ENCODE measurements around the gene ITGA7. TPM values are rescaled to one million over a fixed set of nuclear protein-coding genes. Genes with fewer than 3 reads are reported as not detected.

Gene ITGA7
- polyA plus RNA-seq, 4 donors = 24.3 to 41.0 (median 29.2) TPM

DNA sequence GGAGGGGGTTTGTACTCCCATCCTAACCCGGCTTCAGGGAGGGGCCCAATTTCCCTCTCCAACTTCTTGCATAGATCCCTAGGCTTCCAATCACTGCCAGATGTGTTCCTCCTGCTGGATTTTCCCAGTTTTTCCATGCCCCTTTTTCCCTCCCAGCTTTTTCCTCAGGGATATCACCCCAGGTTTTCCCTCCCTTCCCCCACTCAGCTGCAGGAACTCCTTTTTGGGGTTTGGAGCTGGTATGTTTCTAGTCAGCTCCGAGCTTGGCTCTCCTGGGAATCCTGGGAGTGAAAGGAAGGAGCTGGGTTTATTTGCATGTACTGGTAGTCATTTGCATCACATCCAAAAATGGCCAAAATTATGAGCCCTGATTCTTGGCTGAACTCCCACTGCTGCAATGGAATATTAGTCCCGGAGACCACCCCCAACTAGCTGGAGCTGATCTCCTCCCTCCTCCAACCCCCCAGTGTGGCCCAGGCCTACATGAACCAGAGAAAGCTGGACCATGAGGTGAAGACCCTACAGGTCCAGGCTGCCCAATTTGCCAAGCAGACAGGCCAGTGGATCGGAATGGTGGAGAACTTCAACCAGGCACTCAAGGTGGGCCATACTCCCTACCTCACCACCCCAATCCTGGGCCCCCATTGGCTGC, 11.0 kb upstream of the ITGA7 start:
- no peak for DNase-seq (ENCODE audit: low read depth in 4 of 4, low spot score in 3 of 4)

DNA sequence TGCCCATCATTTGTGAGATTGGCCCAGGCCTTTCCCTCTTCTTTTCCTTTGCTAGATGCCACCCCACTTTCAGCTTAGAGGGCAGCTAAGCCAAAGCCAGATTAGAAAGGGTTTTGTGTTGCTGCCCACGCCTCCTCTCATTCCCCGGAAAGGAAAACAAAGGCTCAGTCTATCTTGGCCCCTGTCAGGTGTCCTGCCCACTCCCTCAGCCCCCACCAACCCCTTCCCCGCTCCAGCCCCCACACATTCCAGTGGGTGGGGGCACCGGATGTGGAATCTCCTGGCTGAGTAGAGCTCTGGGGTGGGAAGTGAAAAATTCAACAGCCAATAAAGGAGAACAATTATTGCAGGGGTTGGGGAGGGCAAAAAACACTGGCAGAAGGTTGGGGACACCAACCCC, 10.3 kb upstream of the ITGA7 start:
- no peak for DNase-seq (ENCODE audit: low read depth in 4 of 4, low spot score in 3 of 4)

DNA sequence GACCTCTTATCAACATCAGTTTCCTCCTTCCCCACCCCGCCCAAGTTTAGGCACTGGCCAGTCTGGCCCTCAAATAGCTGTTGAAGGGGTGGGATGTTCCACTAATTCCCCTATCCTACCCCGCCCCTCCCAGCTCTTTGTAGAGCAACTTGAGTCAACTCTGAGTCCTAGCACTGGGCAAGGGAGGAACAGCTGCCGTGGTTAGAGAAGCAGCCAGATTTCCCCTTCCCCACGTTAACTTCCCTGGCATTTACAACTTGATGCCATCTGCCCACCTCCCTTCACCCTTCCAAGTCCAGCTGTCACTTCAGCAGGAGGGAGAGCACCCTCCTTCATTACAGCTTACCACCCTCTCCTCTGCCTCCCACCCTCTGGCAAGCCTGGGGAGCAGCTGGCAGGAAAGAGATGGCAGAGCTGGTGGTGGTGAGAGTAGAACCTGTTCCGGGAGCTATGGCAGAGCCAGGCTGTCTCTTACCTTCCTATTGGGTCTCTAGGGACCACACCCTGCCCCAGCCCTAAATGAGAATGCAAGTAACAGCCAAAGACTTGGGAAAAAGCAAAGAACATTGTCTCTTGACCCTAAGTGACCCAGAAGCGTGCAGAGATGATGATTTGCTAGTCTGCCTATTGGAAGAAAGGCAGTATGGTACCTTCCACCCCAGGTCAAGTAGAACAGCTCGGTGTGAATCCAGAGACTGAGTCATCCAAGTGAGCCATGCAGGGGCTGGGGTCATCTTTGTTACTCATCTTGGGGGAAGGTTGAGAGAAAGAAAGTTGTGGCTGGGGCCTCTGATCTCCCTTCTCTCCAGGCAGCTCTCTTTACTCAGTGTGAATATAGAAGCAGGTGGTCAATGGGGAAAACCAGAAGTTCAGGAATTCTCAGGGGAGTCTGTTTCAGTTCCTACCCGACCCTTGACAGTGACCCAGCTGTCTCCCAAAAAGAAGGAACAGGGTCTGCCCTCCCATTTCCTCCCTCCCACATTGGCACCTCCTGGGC, 9.6 kb upstream of the ITGA7 start:
- DNase-seq (ENCODE audit: low read depth in 4 of 4, low spot score in 3 of 4) = no peak

DNA sequence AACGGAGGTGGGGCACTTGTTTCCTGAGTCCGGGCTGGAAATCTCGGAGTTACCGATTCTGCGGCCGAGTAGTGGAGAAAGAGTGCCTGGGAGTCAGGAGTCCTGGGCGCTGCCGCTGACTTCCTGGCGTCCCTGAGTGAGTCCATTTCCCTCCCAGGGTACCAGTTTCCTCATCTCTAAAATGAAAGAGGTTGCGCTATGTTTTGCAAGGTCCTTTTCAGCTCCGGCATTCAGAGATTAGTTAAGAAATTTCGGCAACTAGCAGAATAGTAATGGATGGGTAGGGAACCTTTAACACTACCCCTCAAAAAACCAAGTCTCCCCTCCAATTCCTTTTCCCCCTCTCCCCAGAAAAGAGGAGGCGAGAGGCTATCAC, 8.9 kb upstream of the ITGA7 start:
- no peak for DNase-seq (ENCODE audit: low read depth in 4 of 4, low spot score in 3 of 4)

DNA sequence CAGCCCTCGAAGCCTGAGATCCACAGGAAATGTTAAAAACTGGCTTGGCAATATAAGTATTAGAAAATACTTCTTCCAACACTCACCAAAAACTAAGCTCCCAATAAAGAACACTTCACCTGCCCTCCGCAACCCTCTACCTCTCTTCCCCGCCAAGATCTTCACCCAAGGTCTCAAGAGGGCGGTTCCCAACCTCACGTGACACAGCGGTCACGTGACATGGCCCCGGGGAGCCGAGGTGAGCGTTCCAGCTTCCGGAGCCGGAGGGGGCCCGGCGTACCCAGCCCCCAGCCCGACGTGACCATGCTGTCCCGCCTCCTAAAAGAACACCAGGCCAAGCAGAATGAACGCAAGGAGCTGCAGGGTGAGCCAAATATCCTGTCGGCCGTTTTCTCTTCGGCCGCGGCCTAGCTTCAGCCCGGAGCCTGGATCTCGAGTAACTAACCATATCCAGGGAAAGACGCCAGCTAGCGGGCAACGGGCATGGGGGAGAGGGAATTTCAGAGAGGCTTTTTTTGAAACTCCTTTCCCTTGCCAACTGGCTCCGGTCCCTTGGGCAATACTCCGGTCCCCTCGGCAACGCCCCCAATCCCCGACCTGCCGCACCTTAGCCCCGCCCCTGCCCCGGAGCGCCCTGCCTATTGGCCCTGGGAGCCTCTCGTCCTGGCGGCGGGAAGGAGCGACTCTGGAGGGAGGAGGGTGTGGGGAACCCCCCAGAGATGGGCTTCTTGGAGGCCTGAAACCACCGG, 8.3 kb upstream of the ITGA7 start, which contains the start of gene BLOC1S1:
TSS of gene BLOC1S1 (plus strand) at position 214 of the 749 bp plus-strand sequence. CDS start at position 220, 6 bp downstream.
- DNase-seq (ENCODE audit: low read depth in 4 of 4, low spot score in 3 of 4) = peak; percentile 91 to 98 (median 94)

DNA sequence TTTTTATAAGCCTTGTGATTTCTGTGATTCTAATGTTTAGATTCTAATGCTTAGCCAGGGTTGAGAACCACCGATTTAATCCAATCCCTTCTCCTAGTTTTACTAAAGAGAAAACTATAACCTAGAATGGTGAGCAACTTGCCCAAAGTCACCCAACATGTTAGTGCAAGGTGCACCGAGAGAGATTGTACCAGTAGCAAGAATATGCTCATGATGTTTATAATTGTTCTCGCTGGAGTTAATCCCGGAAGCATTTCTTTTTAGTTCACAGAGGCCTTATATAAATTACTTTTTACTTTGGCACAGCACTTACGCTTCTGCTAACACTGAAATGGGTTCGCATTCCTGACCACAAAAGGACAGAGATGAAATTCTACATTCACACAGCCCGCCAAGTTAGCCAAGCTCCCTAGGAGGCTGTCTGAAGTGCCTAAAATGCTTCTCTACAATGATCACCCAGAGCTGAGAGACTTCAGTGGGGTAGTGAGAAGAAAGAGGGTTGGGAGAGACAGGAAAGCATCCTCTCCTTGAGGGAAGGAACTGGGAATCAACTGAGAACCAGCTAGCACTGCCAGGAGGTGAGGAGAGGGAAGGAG, 7.6 kb upstream of the ITGA7 start:
- no peak for DNase-seq (ENCODE audit: low read depth in 4 of 4, low spot score in 3 of 4)

DNA sequence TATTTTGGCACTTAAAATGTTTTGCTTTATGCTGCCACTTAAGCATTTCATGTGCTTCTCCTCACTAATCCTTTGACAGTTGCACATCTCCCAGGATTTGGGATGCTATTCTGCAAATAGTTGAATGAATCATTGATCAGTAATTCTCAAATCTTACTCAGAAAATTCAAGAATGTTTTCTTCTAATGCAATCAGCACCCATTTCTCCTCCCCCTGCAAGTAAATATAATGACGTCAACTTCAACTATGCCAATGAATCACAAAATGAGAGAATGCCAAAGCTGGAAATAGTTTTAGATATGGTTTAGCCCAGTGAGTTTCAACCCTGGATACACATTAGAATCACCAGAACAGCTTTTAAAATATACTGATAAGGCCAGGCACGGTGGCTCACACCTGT, 6.0 kb upstream of the ITGA7 start:
- no peak for DNase-seq (ENCODE audit: low read depth in 4 of 4, low spot score in 3 of 4)

DNA sequence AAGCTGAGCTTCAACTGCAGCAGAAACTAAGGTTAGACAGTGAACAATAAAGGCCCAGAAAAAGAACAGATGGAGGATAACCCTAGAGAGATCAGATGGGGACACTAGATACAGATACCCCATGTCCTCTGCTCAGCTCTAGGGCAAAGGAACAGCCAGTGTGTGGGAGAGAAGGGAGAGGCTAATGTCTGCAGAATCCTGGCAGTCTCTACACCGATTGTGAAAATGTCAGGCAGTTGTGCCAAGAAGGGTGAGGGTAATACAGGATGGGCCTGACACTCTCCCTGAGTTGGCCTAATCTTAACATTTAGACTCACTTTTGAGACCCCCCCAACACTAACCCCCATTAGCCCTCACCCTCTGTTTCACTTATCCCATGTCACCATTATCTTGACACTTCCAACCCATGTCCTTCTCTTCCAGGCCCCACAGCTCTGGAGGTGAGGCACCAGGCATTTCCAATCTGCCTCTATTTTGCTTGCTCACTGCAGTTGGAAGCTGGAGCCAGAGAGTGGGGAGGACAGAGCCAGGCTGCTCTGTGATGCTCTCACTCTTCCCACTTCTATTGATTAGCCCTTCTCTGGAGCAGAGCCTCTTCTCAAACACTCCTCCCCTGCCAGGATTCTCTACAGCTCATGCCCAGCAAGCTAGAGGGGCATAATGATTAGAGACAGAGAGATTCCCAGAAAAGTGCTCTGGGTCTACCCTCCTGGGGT, 5.2 kb upstream of the ITGA7 start:
- DNase-seq (ENCODE audit: low read depth in 4 of 4, low spot score in 3 of 4) = no peak

DNA sequence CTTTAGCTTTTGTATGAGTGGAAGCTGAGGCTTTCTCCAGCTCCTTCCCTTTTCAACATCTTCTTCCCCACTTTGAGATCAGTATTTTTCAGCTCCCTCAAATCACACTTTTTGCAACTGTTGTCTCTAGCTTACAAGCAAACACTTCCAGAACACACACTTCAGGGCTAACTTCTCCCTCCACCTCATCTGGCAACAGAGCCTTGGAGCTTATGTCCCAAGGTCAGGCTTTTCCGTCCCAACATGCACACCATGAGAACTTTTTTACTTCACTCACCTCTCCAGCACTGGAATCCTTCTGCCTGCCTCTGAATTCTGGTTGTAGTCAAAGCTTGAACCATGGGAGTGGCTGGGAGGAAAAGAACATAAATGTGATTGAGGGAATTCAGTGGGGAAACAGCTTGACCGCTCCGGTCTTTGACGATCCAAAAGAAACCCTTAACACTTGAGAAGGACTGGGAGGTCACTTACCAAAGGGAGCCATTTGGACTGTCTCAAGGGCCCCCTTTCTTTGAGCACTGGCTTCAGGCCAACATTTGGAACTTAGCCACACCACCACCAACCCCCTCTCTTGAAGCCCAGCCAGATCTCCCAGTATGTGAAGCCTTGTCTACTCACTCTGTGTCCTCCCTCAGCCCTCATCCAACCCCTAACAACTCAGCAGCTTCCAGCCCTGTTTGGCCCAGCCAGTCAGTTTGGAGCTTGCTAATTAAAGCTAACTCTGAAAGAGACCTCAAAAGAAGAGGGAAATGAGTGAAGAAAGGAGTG, 4.3 kb upstream of the ITGA7 start:
- no peak for DNase-seq (ENCODE audit: low read depth in 4 of 4, low spot score in 3 of 4)

DNA sequence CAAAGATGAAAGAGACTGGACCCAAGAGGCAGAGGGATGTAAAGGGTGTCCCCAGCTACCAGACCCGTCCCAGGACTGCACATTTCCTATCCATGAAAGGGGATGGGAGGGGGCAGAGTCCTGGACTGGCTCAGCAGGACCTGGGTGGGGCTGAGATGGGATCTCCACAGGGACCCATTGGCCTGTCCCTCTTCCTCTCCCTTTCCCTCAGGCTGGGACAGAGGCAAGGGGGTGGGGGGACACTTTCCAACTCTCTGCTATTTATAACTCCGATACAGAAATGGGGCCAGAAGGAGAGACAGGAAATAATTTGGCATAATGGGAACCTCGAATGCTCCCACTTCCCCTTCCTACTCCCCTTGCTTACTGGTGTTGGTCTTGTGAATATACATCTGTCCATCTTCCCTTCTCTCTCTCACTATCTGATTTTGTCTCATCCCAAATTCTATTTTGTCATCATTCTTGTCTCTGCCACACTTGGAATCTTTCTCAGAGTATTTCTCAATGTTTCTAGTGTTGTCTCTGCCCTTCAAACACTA, 1.1 kb upstream of the ITGA7 start:
- DNase-seq (ENCODE audit: low read depth in 4 of 4, low spot score in 3 of 4) = no peak

DNA sequence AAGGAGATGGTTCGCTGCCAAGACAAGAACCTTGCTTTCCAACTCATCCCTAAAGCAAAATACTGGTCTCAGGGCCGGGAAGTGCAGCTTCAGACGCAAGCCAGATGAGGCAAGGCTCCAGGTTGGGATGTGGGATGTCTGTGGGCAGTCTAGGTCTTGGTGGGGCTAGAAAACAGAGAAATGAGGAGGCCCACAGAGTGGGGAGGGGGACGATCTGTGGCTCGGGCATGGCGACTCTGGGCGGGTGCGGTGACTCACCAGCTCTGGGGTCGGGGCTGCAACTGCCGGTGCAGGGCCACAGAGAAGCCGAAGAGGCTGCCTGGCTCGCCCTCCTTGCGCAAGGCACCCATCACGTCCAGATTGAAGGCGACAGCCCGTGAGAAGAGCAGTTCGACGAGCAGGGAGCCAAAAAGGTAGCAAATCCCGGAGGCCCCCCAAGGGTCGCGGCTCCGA, 459 bp downstream of the ITGA7 start:
- DNase-seq (ENCODE audit: low read depth in 4 of 4, low spot score in 3 of 4) = no peak

DNA sequence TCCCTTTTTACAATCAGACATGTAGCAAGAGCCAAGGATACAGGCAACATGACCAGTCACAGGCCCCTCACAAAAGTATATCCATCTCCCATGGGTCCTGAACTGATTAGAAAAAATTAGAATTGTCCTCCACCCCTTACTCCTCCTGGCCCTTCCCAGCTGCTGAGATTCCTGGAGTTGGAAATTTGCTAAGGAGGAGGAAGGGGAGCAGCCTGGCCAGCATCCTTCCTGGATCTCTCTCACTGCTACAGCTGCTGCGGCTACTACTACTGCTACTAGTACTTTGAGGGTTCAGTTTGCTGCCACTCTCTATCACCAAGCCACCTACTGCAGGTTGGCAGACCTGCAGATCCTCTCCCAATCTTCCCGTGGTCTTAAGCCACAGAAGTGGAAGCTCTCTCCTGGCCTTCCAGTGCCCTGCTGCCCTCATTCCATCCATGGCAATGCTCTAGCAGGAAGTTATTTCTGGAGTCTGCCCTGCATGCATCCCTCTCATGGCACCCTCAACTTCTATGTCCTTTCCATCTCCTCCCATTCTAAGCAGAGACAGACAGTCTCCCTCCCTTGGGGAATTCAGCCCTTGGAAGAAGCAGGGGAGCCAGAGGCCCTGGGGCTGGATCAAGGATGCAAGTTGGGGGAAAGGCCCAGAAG, 1.0 kb downstream of the ITGA7 start:
- DNase-seq (ENCODE audit: low read depth in 4 of 4, low spot score in 3 of 4) = no peak

DNA sequence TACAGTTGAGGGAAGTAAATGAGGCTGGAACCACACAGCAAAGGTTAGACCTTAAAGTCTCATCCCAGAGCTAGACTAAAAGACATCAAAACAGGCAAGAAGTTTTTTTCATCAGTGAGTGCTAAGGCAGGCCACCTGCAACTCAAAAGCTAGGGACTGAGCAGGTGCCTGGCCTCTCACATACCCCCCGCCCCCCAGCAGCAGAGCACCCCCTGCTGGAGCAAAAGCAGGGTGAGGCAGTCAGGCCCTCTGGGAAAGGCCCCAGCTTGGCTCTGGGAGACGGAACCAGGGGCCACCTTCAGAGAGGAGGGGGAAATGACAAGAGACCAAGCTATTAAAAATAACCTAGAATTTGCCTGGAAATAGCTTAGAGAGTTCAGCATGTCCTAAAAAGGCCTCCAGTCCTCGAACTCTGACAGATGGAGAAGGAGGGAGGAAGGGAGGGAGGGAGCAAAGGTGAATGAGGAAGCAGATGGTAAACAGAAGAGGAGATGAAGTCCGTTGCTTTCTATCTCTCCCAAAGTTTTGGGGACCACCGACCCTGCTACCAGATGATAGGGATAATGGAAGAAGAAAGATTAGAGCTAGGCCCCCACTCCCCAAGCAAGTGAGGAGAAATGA, 1.8 kb downstream of the ITGA7 start:
- no peak for DNase-seq (ENCODE audit: low read depth in 4 of 4, low spot score in 3 of 4)

DNA sequence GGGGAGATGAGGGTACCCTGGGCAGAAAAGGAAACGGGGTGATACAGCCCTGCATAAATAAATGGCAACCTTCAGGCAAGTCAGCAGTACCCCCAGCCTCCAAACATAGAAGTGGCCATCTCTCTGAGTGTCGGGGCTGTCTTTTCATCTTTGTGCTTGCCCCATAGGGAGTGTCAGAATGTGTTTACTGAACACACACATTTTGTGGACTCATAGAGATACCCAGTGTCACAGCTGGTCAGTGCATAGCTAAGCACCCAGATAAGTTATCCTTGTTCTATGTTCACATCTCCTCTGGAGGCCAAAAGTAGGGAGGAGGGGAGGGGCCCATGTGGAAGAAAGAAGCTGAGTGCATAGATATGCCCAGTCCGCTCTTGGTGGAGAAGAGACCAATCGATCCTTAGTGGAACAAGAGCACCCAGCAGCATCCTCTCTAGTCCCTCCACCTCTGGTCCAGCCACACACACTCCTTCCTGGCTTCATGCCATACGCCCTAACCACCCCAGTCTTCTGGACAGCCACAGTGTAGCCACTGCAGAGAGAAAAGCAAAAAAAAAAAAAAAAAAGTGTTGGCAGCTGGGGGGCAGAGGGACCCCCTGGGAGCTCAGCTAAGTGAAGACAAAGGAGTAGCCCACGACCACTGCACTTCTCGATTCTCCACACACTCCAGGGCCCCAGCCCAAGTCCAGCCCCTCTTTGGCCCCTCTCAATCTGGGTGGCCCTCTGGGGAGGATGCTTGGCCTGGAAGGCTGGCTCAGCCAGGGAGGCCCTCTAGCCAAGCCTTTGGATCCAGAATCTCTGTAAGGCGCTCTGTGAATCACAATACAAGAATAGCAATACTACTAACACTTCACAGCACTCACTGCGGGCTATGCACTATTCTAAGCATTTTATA, 2.6 kb downstream of the ITGA7 start:
- DNase-seq (ENCODE audit: low read depth in 4 of 4, low spot score in 3 of 4) = no peak

DNA sequence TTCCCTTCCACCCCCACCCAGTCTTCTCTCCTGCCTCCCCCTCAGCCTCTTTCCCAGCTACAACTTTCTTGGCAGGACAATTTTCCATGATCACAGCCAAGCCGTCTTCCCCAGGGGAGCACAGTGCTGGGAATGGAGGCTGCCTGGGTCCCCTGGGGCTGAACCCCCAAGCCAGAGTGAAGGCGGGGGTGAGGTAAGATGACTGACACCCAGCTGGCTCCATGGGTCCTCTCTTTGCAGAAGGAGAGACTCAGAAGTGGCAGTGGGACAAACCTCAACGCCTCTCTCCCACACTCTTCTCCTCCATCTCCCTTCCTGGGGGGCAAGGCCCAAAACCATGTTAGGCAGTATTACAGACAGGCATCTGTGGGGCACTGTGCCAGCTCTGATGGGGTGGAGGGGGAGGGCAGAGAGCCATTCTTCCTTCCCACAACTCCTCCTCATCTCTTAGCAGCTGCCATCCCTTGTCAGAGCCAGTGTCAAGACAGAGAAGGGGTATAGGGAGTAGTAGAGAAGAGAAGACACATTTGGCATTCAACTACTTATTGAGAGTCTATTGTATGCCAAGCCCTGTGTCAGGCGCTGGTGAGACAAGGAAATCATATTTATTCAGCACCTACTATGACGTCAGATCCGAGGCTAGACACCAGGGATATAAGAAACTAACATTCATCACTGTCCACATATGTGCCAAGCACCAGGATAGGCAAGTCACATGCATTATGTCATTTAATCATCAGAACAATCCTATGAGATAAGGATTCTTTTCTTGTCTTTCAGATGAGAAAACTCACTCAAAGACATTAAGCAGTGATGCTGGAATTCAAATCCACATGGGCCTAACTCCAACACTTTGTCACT, 3.6 kb downstream of the ITGA7 start:
- no peak for DNase-seq (ENCODE audit: low read depth in 4 of 4, low spot score in 3 of 4)

DNA sequence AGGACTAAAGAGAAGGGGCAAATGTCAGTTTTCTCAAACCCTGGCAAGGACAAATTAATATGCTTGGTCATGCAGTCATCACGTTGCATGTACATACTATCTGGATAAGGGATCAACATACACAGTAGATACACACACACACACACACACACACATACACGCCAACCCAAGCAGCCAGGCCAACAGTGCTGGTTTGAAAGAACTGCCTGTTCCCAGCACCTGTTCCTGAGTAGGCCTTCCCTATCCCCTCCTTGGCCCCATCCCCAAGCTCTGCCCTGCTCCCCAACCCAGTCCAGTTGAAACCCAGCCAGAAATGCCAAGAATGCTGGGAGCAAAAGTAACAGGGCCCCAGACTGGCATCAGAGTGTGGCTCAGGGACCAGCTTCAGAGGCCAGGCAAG, 4.4 kb downstream of the ITGA7 start:
- no peak for DNase-seq (ENCODE audit: low read depth in 4 of 4, low spot score in 3 of 4)

Data from right renal pelvis (tissue), 4 donors.